DOHH2 (cell line): ENCODE measurements around the gene PAGE2.
"Not testable (repeated sequence)": the region's sequence is repeated elsewhere in the genome, so short reads cannot be mapped to it uniquely, and the experiment has no call there.

ENCODE experiments used
- H3F3A ChIP-seq: fragments of 200-600 bp; sonication (generic), shearing (Covaris generic); 2 replicates; pipeline ENCODE4 v1.6.0; 2016; ENCODE audit warnings: antibody characterized with exemption, mild to moderate bottlenecking; ENCODE audit not compliant: control insufficient read depth, insufficient read depth
- H3K27ac ChIP-seq: fragments of 200-600 bp; sonication (generic); 2 replicates; pipeline ENCODE4 v1.5.1; 2014; ENCODE audit warnings: low read depth, mild to moderate bottlenecking, low read length, moderate library complexity
- H3K27me3 ChIP-seq: fragments of 200-600 bp; sonication (generic); 2 replicates; pipeline ENCODE4 v1.6.1; 2014; ENCODE audit warnings: mild to moderate bottlenecking, low read length, mixed read lengths; ENCODE audit not compliant: control insufficient read depth
- H3K36me3 ChIP-seq: fragments of 200-600 bp; sonication (generic); 2 replicates; pipeline ENCODE4 v1.6.1; 2014; ENCODE audit warnings: mild to moderate bottlenecking, low read length, moderate library complexity, mixed read lengths; ENCODE audit not compliant: control insufficient read depth
- H3K4me1 ChIP-seq: fragments of 200-600 bp; sonication (generic); 2 replicates; pipeline ENCODE4 v1.6.1; 2014; ENCODE audit warnings: mild to moderate bottlenecking, low read length, mixed read lengths; ENCODE audit not compliant: control insufficient read depth
- H3K4me2 ChIP-seq: fragments of 200-600 bp; sonication (generic); 2 replicates; pipeline ENCODE4 v1.6.0; 2014; ENCODE audit warnings: mild to moderate bottlenecking, low read length, moderate library complexity
- H3K4me3 ChIP-seq: fragments of 200-600 bp; sonication (generic); 2 replicates; pipeline ENCODE4 v1.5.1; 2014; ENCODE audit warnings: mild to moderate bottlenecking, low read length, mixed read lengths
- H3K79me2 ChIP-seq: fragments of 200-600 bp; sonication (generic); 2 replicates; pipeline ENCODE4 v1.6.1; 2014; ENCODE audit warnings: mild to moderate bottlenecking, low read length, mixed read lengths; ENCODE audit not compliant: control insufficient read depth
- H3K9me2 ChIP-seq: fragments of 200-600 bp; sonication (generic); replicated peaks from 2 replicates; pipeline ENCODE4 v1.6.1; 2014; ENCODE audit warnings: mild to moderate bottlenecking, low read length, mixed read lengths; ENCODE audit not compliant: control insufficient read depth
- H3K9me3 ChIP-seq: fragments of 200-600 bp; sonication (generic); 2 replicates; pipeline ENCODE4 v1.6.1; 2014; ENCODE audit warnings: antibody characterized with exemption, low read length, mixed read lengths; ENCODE audit not compliant: control insufficient read depth, insufficient read depth
- H4K20me1 ChIP-seq: fragments of 200-600 bp; sonication (generic); 2 replicates; pipeline ENCODE4 v1.6.0; 2014; ENCODE audit warnings: low read depth, mild to moderate bottlenecking, antibody characterized with exemption, low read length, moderate library complexity; ENCODE audit not compliant: control insufficient read depth, insufficient read depth
- EZH2phosphoT487 ChIP-seq: fragments of 200-600 bp; sonication (generic); IDR thresholded peaks from 2 replicates; pipeline ENCODE4 v1.6.1; 2017; ENCODE audit warnings: borderline replicate concordance, mild to moderate bottlenecking, antibody characterized with exemption, low read length, moderate library complexity, mixed read lengths
- TF ChIP-seq, protein P1 (sequence below): fragments of 200-600 bp; sonication (generic); IDR thresholded peaks from one replicate; pipeline ENCODE4 v1.5.1; 2014; ENCODE audit warnings: antibody characterized with exemption, mild to moderate bottlenecking, low read depth, low read length; ENCODE audit not compliant: poor library complexity, severe bottlenecking

The PAGE2 gene, protein sequence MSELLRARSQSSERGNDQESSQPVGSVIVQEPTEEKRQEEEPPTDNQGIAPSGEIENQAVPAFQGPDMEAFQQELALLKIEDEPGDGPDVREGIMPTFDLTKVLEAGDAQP

DNA sequence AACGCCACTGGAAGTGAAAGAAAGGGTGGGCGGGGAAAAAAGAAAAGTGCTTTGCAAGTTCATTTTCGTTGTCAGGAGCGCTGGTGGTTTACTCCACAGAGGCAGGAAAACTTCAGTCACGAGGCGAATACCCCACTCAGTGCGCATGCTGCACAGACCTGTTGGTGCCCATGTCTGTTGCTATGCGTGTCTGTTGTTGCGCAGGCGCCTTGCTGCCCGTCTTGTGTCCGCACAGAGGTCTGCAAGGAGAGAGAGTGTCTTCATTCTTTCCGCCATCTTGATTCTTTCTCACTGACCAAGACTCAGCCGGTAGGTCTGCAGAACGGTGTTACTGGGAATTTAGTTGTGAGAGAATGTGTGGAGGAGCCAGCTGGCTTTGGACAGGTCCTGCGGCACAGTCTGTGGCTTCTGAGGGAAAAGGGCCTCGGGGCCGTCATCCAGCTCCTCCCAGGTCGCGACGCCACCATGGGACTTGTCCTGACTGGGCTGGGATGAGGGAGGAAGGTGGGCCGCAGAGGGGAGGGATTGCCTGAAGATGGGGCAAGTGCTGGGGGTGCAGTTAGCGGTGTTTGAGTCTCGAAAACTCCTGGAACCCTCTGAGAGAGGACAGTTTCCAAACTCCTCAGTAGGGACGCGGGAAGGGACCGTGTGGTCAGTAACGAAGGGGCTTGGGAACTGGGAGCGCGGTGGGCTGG lies at the start of gene PAGE2:
PAGE2 (plus strand) TSS at position 224 of the 695 bp plus-strand sequence. CDS start 1,003 bp downstream, outside the sequence.
- Histone ChIP-seq H3K4me1 (no peaks in the 10 kb centered on the region), H3K4me2 (no peak within 1 kb of the TSS), H3K27me3 (no peaks in the 10 kb centered on the region), H4K20me1 (no peaks in the 10 kb centered on the region), H3K79me2 (no peaks in the 10 kb centered on the region), H3K9me2 (no peaks in the 10 kb centered on the region), H3K36me3 (no peaks in the 10 kb centered on the region), H3K4me3 (no peak within 1 kb of the TSS), H3K27ac (no peak within 1 kb of the TSS), H3K9me3 (no peaks in the 10 kb centered on the region), H3F3A (no peaks in the 10 kb centered on the region)
- no peak for TF ChIP-seq EZH2phosphoT487
- TF ChIP-seq, protein P1, sequence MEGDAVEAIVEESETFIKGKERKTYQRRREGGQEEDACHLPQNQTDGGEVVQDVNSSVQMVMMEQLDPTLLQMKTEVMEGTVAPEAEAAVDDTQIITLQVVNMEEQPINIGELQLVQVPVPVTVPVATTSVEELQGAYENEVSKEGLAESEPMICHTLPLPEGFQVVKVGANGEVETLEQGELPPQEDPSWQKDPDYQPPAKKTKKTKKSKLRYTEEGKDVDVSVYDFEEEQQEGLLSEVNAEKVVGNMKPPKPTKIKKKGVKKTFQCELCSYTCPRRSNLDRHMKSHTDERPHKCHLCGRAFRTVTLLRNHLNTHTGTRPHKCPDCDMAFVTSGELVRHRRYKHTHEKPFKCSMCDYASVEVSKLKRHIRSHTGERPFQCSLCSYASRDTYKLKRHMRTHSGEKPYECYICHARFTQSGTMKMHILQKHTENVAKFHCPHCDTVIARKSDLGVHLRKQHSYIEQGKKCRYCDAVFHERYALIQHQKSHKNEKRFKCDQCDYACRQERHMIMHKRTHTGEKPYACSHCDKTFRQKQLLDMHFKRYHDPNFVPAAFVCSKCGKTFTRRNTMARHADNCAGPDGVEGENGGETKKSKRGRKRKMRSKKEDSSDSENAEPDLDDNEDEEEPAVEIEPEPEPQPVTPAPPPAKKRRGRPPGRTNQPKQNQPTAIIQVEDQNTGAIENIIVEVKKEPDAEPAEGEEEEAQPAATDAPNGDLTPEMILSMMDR: no peak

DNA sequence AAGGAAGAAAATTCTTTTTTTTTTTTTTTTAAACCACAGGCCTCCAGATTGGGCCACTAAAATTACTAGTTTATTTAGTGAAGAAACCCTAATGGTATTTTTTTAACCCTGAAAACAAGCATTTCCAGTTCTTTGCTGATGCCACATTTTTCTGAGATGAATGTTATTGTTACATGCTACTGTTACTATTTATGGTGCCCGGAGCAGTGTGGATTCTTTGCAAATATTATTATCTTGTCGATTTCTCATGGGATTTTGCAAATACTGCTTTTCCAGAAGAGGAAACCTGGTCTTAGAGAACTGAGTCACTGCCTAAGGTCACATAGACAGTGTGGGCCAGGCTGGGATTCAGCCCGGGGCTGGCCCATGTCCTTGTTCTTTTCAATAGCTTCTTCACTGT lies 49.3 kb upstream of the PAGE2 start:
- H3K9me3 ChIP-seq: no peaks in the 10 kb centered on the region
- H3F3A ChIP-seq: no peaks in the 10 kb centered on the region
- H3K27me3 ChIP-seq: no peaks in the 10 kb centered on the region
- TF ChIP-seq EZH2phosphoT487: no peak
- TF ChIP-seq, protein P1: no peak
- no peak overlapping the region for H3K4me3 ChIP-seq
- no peaks in the 10 kb centered on the region for H3K9me2 ChIP-seq
- H4K20me1 ChIP-seq: no peaks in the 10 kb centered on the region
- no peak overlapping the region for H3K27ac ChIP-seq
- H3K36me3 ChIP-seq: no peaks in the 10 kb centered on the region
- H3K4me1 ChIP-seq: no peaks in the 10 kb centered on the region
- no peak overlapping the region for H3K4me2 ChIP-seq
- H3K79me2 ChIP-seq: no peaks in the 10 kb centered on the region

DNA sequence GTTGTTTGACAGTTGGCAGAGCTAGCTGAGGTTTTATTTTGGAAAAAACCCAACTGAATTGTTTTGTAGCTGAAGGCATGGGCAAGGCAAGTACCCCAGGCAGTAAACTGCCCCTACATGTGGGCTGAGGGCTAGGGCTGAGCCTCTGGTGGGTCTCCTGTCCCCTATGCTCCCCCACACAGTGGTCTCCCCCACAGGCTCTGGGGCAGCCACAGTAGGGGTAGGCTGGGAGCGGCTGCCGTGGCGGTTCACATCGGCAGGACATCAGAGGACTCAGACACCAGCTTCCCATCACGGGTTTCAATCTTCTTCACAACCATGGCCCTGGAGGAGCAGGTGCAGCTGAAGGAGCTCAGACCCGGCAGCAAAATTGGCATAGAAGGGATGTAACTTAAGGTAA lies 47.3 kb upstream of the PAGE2 start:
- H3K36me3 ChIP-seq: no peaks in the 10 kb centered on the region
- no peak overlapping the region for H3K4me3 ChIP-seq
- no peaks in the 10 kb centered on the region for H3K27me3 ChIP-seq
- no peaks in the 10 kb centered on the region for H3K4me1 ChIP-seq
- H3K4me2 ChIP-seq: no peak overlapping the region
- H4K20me1 ChIP-seq: no peaks in the 10 kb centered on the region
- H3F3A ChIP-seq: no peaks in the 10 kb centered on the region
- no peaks in the 10 kb centered on the region for H3K9me2 ChIP-seq
- no peaks in the 10 kb centered on the region for H3K9me3 ChIP-seq
- no peak for TF ChIP-seq EZH2phosphoT487
- TF ChIP-seq, protein P1: no peak
- no peak overlapping the region for H3K27ac ChIP-seq
- H3K79me2 ChIP-seq: no peaks in the 10 kb centered on the region

DNA sequence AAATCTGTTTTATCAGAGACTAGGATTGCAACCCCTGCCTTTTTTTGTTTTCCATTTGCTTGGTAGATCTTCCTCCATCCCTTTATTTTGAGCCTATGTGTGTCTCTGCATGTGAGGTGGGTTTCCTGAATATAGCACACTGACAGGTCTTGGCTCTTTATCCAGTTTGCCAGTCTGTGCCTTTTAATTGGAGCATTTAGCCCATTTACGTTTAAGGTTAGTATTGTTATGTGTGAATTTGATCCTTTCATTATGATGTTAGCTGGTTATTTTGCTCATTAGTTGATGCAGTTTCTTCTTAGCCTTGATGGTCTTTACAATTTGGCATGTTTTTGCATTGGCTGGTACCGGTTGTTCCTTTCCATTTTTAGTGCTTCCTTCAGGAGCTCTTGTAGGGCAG lies 38.2 kb upstream of the PAGE2 start:
- not testable (repeated sequence) for H3F3A ChIP-seq, H3K4me2 ChIP-seq, H3K9me3 ChIP-seq, H3K79me2 ChIP-seq, H3K9me2 ChIP-seq, H3K4me3 ChIP-seq, H3K4me1 ChIP-seq, H3K27ac ChIP-seq, H3K36me3 ChIP-seq, H3K27me3 ChIP-seq, H4K20me1 ChIP-seq
